Measurements from ENCODE around the gene PMPCB.
"Not testable (repeated sequence)": the region's sequence is repeated elsewhere in the genome, so short reads cannot be mapped to it uniquely, and the experiment has no call there.

Gene PMPCB

GRCh38 chr7:103296901-103297836 is at the start of gene PMPCB:
Gene PMPCB, plus strand, starts transcription at chr7:103297435. Its CDS starts 25 bp downstream, at chr7:103297460.
- peak; percentile 95 for DNase-seq (ENCODE audit: low spot score)

- DNase-seq (ENCODE audit: low spot score): peak; percentile 44
These were observed 43.3 kb upstream of the PMPCB start for GRCh38 chr7:103253699-103254506.

GRCh38 chr7:103264054-103264453 is 33.2 kb upstream of the PMPCB start:
- not testable (repeated sequence) for DNase-seq (ENCODE audit: low spot score)

DNA sequence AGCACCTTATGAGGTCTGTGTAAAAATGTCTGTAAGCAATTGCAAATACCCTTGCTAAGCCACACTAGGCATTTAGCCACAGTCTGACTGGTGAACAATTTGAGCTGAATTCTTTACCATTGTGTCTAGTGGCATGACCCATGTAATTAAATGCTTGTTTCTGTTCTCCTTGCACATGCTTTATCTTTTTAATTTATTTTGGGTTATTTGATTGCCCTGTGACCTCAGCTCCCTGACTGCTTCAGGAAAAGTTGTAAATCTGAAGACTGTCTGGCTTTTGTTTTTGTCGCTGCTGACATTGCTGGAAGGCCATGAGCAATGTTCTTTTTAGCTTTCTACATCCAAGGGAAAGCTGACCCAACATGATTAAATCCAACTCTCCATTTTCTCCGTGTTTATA is 31.0 kb upstream of the PMPCB start:
- DNase-seq (ENCODE audit: low spot score): not testable (repeated sequence)

DNA sequence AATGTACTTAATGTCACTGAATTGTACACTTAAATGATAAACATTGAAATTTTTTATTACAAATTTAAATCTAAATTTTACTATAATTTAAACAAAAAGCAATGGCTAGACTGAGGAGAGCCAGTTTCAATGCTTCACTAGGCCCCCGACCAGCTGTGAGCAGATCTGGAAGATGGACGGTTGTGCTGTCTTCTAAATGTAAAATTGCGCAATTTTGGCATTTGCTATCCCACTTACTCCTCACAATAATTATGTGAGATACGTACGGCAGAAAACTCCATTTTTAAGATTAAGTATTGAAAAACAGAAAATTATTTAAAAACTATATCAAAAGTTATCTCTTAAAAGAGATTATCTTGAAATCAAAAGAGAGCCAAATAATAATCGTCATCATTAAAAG is 23.9 kb upstream of the PMPCB start:
- not testable (repeated sequence) for DNase-seq (ENCODE audit: low spot score)

DNA sequence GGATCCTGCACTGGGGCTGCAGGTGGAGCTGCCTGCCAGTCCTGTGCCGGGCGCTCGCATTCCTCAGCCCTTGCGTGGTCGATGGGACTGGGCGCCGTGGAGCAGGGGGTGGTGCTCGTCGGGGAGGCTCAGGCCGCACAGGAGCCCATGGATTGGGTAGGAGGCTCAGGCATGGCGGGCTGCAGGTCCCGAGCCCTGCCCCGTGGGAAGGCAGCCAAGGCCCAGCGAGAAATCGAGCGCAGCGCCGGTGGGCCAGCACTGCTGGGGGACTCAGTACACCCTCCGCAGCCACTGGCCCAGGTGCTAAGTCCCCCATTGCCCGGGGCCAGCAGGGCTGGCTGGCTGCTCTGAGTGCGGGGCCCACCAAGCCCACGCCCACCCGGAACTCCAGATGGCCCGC is 22.4 kb upstream of the PMPCB start:
- not testable (repeated sequence) for DNase-seq (ENCODE audit: low spot score)

- DNase-seq (ENCODE audit: low spot score): not testable (repeated sequence)
These were observed 19.0 kb upstream of the PMPCB start for GRCh38 chr7:103278195-103278594.

DNA sequence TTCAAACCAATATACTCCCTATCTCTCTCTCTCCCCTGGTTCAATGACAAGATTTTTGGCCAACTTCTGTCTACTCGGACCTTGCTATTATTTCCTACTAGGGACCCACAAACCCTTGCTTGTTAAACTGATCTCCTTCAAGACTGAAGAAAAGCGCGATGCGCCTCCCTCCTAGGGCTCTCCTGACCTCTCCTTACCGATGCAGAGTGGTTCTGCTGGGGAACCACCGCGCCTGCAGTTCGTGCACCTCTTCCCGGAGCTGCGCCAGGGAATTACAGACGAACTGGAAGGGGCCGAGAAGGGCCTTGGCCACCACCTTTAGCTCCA is 17.6 kb upstream of the PMPCB start:
- peak; percentile 19 for DNase-seq (ENCODE audit: low spot score)

DNA sequence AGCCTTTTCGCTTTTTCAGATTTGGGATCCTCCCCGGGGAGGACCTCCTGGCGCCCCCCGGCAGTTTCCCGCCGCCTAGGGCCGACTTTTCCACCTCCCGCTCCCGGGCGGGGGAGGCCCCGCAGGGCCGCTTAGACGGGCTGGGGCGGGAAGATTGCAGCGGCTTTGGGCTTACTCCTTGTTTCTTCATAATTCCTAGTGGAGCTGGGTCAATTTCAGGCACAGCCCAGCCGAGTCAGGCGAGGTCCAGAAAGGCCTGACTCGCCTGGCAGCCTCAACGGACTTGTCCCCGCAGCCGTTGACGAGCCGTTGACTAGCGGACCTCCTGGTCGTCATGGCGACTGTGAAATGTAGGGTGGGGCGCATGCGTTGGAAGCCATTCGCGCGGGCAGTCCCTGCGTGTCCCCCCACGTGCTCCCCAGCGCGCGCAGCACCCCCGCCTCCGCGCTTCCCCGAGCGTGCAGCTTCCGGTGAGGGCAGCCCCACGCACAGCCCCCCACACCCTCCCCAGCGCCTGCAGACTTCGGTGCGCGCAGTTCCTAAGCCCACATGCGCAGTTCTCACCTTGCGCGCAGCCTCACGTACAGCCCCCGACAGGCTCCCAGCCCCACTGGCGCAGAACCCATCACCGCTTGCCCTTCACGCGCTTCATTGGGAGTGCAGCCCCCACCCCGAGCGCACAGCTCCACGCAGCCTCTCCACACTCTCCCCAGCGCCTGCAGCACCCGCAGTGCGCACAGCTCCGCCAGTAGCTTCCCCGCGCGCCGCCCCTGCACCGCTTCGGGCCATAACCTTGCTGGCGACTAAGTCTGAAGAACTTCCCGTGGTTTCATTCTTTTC is 17.1 kb upstream of the PMPCB start:
- DNase-seq (ENCODE audit: low spot score): peak; percentile 64

GRCh38 chr7:103280803-103281155 is 16.5 kb upstream of the PMPCB start:
- DNase-seq (ENCODE audit: low spot score): not testable (repeated sequence)

- DNase-seq (ENCODE audit: low spot score): not testable (repeated sequence)
These were observed 14.3 kb upstream of the PMPCB start for GRCh38 chr7:103282802-103283427.

DNA sequence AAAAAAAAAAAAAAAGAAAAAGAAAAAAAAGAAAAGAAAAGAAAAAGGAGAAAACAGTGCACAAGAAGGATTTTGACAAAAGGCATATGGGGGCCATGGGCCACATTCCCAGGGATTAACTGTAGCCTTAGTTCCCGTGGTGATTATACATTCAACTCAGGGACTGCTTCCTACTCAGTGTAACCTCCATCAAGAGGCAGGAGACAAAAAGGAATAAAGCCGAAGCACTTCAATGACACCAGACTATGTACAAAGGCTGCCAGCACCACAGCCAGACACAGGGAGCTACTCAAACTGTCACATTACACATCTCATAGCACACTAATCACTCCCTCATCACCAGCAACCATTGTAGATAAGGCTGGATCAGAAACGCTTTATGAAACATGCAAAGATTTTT is 5.1 kb upstream of the PMPCB start:
- no peak for DNase-seq (ENCODE audit: low spot score)

DNA sequence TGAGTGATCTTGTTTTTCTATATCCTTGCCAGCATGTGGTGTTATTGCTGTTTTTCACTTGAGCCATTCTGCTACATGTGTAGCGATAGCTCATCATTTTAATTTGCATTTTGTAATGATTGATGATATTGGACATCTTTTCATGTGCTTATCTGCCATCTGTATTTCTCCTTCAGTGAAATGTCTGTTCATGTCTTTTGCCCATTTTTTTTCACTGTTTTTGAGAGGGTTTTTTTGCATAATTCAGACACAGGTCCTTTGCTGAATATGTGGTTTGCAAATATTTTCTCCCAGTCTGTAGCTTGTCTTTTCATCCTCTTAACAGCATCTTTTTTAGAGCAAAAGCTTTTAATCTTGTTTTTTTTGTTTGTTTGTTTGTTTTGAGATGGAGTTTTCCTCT is 3.7 kb upstream of the PMPCB start:
- no peak for DNase-seq (ENCODE audit: low spot score)

DNA sequence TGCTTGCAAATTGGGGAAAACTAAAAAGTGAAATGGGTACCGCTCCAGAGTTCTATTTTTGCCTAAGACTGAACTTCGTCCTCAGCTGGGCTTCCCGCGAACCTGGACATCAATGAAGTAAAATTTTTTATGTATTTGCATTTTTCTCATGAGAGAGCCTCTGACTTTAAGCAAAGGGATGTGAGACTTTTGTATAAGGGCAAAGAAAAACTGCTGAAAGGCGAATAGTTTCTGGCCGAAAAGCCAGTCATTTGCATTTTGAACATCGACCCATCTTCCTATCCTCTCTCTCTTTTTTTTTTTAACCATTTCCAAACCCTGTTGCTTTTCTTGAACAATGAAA is 573 bp downstream of the PMPCB start:
- DNase-seq (ENCODE audit: low spot score): no peak

DNA sequence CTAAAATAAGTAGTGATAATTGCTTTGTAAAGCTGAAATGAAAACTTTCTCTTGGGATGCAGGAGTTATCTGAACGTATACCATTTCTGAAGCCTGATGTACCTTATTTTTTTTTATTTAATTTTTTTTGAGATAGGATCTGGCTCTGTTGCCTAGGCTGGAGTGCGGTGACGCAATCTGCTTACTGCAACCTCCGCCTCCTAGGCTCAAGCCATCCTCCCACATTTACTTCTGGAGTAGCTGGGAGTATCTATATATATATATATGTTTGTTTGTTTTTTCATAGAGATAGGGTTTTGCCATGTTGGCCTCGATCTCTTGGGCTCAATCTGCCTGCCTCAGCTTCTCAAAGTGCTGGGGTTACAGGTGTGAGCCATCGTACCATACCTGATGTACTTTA is 2.4 kb downstream of the PMPCB start:
- DNase-seq (ENCODE audit: low spot score): no peak

GRCh38 chr7:103301441-103301840 is 4.2 kb downstream of the PMPCB start:
- DNase-seq (ENCODE audit: low spot score): no peak

GRCh38 chr7:103307503-103308231 is 10.4 kb downstream of the PMPCB start:
- no peak for DNase-seq (ENCODE audit: low spot score)

- DNase-seq (ENCODE audit: low spot score): no peak
These were observed 17.6 kb downstream of the PMPCB start for GRCh38 chr7:103314852-103315251.

DNA sequence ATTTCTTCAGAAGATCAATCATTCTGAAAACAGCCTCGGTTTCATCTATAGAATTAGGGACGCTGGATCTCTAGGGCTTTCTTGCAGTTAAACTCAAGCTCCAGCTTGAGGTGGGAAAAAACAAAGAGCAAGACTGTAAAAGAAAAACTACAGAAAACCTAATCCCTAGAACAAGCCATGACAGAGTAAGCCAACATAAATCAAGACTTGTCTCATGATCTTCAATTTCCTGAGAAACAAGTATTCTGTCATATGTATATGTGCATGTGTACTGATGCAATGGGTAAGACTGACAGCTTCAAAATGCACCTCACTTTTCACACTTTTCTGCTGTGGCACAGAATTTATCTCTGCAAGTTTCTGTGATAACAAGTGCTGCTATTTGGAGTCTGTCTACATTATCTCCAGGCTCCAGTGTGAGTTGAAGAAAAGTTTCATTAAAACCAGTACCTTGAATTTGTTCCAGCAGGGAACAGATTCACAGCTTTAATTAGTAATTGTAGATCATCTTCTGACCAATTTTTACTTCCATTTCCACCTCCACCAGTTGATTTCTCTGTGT is 19.2 kb downstream of the PMPCB start:
- DNase-seq (ENCODE audit: low spot score): no peak

GRCh38 chr7:103317009-103317408 is 19.8 kb downstream of the PMPCB start:
- DNase-seq (ENCODE audit: low spot score): no peak

DNA sequence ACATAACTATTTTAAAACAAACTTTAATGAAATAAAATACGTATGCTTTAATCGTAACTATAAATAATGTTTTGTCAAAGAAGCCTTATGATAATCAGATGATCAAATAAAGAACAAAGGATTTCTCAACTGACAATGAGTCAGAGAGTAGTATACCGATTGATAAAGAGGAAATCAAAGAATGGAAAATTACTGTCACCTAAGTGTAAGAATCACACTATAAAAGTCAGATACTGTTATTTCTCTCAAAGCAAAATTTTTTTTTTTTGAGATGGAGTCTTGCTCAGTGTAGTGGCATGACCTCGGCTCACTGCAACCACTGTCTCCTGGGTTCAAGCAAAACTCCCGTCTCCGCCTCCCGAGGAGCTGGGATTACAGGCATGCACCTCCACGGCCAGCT is 28.5 kb downstream of the PMPCB start:
- no peak for DNase-seq (ENCODE audit: low spot score)

Data from hematopoietic multipotent progenitor cell treated with erythropoietin and hydrocortisone succinate and interleukin-3 and kit ligand, for 17 days (in vitro differentiated cells).